Measurements from ENCODE around the gene DBNL.

GRCh38 chr7:44103566-44103922 is 59.0 kb downstream of the DBNL start:
- TF ChIP-seq, protein P1, sequence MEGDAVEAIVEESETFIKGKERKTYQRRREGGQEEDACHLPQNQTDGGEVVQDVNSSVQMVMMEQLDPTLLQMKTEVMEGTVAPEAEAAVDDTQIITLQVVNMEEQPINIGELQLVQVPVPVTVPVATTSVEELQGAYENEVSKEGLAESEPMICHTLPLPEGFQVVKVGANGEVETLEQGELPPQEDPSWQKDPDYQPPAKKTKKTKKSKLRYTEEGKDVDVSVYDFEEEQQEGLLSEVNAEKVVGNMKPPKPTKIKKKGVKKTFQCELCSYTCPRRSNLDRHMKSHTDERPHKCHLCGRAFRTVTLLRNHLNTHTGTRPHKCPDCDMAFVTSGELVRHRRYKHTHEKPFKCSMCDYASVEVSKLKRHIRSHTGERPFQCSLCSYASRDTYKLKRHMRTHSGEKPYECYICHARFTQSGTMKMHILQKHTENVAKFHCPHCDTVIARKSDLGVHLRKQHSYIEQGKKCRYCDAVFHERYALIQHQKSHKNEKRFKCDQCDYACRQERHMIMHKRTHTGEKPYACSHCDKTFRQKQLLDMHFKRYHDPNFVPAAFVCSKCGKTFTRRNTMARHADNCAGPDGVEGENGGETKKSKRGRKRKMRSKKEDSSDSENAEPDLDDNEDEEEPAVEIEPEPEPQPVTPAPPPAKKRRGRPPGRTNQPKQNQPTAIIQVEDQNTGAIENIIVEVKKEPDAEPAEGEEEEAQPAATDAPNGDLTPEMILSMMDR (conservative IDR thresholded peaks at IDR 0.05; ENCODE audit: low read depth, low read length) = no peak
- TF ChIP-seq EZH2 (IDR thresholded peaks at IDR 0.05; ENCODE audit: borderline replicate concordance, low read depth, low read length, poor library complexity, severe bottlenecking) = no peak

All from A673 (cell line).